ENCODE measurements around the gene RMI2.

RMI2 gene

DNA sequence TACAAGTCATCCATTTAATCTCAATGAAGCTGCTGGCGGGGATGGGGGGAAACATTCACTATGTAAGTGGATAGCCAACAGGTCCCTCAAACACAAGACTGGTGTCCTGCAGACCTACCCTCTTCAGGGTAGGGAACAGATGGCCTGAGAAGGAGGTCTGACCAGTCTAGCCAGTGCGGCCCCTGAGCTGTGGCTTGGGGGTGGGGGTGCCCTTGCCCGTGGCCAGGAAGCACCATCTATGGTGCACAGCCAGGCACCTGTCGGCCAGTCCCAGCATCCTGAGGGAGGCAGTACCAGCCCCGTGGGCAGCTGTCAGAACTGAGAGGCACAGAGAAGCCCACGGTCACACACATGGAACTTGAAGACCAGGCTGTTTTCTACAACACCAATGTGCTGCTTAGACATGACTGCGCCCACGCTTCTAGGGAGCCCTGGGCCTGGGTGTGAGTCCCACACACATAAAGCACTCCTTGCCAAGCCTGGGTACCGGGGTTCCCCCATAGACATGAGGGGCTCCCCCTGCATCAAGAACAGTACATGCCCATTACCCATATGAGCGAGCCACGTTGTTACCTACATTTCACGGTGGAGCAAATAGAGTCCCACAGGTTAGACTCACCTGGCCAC is 40.9 kb downstream of the RMI2 start:
- no peak for DNase-seq

DNA sequence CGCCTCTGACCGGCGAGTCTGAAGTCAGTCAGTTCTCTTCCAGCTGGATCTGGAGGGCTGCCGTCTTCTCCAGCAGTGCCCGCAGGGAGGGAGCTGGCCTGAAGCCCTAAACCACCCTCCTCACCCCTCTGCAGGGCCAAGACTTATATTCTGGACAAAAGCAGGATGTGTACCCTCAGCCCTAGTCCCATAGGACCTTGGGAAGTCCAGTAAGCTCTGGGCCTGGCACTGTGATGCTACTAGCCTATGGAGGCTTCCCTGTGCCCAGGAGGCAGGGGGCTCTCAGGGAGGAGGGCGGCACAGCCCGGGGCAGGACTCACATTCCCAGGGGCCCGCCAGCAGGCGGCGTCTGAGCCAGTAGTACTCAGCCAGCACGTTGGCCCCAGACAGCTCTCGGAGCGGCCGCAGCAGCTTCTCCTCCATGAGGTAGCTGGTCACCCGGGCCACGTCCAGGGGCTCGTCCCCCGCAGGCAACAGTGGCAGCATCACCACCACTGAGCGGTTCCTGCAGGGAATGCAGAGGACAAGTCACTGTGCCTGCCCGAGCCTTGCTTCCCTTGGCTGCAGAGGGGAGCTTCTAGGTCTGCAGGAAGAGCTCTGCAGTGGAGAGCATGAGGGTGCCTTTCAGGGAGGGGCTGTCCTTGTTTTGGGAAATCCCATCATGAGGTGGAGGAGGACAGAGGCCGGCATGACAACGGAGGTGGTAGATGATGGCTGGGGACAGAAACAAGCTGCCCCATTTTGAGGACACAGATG is 41.7 kb downstream of the RMI2 start:
- DNase-seq = no peak

DNA sequence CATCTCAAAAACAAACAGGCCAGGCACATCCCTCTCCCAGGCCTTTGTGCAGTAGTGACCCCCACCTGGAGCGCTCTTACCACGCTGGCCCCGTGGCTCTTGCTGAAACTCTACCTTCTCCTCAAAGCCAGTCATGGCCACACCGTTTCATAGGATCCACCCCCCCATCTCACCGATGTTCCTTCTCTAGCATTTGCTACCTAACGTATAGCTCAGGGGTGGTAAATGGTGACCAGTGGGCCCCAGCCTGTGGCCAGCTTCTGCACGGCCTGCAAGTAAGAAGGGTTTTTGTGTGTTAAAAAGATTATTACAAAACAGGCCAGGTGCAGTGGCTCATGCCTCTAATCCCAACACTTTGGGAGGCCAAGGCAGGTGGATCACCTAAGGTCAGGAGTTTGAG is 43.8 kb downstream of the RMI2 start:
- no peak for DNase-seq

DNA sequence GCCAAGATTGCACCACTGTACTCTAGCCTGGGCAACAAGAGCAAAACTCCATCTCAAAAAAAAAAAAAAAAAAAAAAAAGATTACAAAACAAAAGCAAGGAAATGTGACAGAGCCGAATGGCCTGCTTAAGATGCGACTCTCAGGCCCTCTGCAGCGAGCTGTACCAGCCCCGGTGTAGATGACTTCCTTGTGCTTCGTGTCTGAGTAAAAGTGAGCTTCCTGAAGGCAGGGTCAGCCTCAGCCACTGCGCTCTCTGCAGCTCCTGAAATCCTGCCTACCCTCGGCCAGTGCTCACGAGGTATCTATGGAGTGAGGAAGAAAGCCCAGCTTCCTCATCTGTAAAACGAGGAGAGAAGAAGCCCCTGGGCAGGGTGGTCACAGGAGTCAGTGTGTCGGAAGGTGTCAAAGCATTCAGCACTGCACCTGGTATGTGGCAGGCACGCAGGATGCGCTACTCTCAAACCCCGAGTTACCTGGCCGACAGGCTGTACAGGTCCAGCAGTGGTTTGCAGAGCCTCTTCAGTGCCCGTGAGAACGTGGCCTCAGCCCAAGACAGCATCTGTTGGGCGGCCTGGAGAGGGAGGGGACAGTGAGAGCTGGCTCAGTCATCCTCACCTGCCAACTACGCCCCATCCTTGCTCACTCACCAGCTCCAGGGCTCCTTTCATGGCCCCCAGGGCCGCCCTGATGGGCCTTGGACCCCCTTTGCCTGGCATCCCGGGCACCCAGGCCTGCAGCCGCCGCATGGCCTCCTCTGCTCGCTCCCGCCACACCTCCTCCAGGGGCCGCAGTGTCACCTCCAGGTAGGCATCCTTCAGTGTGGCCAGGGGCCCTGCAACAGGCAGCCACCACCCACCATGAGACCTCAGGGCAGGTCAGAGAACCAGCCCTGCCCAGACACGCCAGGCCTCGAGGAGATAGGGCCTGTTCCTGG is 44.6 kb downstream of the RMI2 start:
- DNase-seq = no peak

DNA sequence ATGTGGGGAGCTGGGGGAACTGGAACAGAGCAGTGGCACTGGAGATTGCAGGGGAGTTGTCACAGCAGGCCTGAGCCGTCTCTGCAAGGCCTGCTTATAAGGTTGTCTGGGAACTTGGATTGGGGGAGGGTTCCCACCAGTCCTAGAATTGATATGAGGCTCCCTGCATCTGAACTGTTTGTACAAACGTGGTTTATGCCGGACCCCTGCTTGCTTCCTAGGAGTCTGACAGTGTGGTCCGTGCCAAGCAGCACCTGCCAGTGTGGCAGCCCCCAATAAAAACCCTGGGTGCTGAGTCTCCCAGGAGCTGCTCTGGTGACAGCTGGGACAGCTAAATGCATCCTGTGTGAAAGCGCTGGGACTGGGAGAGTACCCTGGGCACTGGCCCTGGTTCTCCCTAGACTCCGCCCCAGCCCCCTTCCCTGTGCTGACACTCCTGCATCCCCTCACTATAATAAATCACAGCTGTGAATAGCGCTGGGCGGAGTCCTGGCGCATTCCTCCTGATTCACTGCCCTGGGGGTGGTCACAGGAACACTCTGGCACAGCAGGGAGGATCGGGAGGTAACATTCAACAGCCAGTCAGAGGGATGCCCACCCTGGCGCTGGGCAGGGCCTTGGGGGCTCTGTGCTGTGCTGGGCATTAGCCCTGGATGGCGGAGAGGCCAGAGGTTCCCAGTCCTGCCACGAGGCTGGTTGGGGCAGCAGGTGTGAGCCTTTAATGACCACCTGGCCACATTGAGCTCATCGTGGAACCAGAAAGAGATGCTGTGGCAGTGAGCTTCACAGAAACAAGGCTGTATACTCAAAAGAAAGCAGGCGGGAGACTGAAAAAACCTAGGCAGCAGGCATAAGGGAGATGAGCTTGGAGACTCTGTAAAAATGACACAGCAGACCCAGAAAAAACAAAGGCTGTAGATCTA is 45.6 kb downstream of the RMI2 start:
- no peak for DNase-seq

DNA sequence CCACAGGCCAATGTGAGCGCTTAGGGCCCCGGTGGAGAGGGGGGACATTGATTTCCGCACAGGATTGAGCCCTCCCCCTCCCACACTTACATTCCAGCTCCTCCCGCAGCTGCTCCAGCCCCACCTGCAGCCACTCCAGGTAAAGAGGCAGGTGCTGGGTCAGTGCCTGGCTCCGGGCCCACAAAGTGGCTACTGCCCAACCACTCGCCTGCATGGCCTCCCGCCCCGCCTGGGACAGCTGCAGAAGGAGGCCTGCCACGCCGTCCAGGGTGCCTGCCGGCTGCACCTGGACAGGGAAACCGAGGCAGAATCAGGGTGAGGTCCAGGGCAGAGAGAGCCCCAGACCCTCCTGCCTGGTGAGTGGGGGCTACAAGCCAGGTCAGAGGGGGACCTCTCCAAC is 46.3 kb downstream of the RMI2 start:
- no peak for DNase-seq

DNA sequence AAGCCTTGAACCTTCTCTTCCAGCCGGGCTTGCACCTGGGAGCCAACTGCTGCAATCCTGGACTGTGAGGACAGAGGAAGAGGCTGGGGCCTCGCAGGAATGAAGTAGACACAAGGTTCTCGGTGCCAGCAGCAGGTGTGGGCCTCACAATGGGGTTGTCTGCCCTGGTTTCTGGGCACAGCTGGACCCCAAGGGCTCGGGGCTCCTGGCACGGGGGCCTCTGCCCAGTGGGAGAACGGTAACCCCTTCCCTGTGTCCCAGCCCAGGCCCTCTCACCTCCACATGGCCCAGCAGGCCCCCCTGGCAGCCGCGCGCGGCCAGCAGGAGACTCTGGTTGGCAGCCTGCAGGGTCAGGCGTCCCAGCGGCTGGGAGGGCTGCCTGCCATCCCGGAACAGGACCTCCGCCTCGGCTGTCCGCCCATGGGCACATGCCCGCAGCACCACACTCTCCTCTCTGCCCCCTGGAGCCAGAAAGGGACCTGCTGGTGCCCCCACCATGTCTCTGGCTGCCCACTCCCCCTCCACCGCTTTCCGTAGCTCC is 46.9 kb downstream of the RMI2 start:
- no peak for DNase-seq

DNA sequence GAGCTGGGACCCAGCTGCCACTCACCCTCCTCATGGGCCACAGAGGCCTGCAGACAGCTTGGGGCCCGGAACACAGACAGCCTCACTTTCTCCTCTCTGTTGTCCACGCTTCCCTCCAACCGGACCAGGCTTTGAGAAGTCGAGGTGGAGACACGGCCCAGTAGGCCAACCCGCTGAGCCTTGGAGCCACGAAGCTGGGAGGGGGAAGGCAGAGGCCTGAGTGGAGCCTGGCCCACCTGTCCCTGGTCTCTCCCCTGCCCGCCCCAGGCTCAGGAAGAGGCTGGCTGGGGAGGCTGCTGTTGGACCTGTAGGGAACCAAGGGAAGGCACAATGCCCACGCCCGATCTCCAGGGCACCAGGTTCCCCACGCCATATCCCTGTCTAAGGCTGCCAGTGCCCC is 48.1 kb downstream of the RMI2 start:
- DNase-seq = no peak

DNA sequence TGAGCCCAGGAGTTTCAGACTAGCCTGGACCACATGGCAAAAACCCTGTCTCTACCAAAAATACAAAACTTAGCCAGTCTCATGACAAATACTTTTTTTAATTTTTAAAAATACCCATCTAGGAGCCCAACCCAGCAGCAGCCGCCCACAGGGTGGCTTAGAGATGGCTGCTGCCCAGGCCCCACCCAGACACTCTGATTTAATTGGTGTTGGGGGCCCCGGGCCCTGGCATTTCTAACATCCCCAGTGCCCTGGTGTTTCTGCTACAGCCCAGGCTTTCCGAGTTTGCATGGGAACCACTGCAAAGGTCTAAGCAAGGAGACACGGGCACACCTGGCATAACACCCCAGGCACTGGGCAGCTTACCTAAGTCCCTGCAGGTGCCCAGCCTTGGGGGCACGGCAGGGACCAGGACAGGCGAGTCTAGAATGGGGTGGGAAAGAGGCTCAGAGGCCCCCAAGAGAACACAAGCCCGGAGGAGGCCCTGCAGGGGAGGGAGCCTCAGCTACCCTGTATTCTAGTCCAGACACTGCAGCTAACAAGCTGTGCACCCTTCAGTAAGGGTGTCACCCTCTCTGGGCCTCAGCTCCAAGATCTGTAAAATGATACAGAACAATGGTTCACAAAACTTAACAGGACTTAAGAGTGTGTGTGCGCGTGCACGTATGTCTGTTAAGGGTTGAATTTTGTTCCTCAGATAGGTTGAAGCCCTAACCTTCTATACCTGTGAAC is 48.8 kb downstream of the RMI2 start:
- no peak for DNase-seq

DNA sequence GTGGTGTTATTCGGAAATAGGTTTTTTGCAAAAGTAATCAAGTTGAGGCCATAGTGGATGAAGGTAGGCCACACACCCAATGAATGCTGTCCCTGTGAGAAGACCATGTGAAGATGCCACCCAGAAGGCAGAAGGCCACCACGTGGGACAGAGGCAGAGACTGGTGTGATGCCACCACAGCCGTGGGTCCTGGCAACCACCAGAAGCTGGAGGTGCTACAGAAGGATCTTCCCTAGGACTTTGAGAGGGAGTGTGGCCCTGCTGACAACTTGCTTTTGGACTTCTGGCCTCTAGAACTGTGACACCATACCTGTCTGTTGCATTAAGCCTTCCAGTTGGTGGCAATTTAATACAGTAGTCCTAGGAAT is 49.3 kb downstream of the RMI2 start:
- no peak for DNase-seq

DNA sequence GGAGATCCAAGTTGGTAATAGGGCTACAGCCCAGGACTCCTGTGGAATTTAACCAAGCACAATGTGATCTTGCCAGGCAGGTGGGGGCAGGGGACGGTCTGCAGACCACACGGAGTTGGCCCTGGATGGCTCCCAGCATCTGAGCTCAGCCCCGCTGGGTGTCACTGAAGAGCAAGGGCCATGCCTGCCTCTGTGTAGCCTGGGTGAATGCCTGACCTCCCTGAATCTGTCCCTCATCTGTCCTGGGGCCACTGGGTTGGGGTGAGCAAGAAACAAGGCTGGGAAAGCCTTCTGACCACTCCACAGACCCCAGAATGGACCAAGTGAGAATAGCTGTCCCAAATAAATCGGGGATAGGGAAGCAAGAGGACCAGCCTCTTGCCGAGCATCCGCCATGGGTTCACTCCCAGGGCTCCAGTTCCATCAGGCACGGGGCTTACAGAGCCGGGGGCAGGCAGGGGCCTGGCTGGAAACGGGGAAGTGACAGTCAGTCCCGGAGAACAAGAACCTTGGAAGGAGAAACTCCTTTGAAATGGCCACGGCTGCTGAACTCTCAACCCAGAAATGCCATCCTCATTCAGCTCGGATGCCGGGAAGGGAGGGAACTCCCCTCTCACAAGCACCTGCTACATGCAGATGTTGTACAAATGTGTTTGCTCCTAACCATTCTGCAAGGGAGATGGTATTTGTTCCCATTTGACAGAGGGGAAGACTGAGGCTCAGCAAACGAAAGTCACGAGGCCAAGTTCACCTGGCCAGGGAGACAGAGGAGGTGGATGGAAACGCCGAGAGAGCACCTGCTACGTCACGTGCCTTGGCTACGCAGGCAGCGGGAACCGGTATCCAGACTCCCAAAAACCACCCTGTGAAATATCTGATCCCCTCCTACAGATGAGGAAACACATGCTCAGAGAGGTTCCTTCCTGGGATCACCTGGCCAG is 50.0 kb downstream of the RMI2 start:
- DNase-seq = no peak

DNA sequence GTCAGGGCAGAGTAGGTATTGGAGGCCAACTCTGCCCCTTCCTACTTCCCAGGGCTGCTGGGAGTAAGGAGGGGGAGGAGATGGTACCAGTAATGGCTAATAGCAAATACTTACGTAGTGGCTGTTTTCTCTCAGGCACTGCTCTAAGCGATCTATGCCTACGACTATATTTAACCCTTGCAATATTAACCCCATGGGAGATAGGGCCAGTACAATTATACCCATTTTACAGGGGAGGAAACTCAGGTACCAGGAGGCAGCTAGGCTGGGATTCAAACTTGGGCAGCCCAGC is 50.6 kb downstream of the RMI2 start:
- DNase-seq = no peak

DNA sequence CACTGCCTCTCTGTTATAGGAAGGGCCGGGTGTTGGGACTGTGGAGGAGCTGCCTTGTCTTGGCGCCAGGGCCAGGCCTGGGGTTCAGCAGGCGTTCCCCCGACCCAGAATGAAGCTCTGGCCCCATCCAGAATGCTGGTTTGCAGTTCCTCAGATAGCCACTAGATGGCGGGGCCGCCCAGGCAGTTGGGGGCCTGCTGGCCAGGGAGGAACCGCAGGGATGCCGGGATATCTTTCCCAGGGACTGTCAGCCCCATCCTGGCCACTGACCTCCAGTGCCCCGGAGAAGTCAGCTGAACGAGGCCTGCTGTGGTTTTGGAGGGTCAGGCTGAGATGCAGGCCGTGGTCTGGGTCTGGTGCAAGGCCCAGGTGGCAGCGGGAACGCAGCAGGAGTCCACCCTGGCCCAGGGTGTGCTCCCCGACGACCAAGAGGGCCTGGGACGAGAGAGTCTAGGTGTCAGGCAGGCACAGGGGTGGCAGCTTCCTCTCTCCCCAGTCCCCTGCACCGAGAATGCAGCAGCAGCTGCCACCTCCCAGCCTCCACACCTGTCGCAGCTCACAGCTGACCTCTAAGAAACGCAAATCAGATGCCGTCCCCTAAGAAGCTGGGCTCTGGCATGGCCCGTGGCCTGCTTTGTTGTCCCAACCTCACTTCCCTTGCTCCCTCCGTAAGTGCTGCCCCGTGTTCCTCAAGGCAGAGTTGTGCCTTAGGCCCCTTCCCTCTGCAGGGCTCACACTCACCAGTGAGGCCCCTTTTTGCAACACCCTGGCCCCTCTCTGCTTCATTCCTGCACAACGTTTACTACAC is 51.2 kb downstream of the RMI2 start:
- peak; percentile 6 for DNase-seq

DNA sequence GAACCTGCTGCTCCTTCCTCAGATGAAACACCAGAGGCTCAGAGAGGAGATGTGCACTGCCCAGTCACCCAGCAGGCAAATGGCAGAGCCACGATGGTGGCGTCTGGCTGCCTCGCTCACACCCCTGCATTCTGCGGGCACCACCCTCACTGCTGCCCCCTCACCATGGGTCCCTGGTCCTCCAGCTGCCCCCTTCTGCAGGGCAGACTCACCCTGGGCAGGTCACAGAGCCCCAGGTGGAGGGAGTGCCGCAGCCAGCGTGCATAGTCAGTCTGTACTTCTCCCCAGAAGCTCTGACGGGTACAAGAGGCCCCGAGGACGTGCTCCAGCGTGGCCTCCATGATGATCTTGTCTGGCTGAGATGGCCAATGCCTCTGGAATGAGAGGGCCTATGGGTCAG is 52.9 kb downstream of the RMI2 start:
- no peak for DNase-seq

DNA sequence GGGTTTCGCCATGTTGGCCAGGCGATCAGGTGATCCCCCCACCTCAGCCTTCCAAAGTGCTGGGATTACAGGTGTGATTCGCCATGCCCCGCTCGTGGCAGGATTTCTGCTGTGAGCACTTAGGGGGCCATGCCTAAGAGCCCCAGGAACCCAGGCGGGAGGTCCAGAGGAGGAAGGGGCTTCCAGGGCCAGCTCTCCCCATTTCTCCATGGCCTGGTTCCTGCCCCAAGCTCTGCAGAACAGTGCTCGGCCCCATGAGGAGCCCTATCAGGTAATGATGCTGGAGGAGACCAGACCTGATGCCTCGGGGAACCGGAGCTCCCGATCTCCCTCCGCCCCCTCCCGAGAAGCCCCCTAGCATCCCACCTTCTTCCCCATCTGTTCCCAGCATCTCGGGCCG is 53.6 kb downstream of the RMI2 start:
- DNase-seq = no peak

DNA sequence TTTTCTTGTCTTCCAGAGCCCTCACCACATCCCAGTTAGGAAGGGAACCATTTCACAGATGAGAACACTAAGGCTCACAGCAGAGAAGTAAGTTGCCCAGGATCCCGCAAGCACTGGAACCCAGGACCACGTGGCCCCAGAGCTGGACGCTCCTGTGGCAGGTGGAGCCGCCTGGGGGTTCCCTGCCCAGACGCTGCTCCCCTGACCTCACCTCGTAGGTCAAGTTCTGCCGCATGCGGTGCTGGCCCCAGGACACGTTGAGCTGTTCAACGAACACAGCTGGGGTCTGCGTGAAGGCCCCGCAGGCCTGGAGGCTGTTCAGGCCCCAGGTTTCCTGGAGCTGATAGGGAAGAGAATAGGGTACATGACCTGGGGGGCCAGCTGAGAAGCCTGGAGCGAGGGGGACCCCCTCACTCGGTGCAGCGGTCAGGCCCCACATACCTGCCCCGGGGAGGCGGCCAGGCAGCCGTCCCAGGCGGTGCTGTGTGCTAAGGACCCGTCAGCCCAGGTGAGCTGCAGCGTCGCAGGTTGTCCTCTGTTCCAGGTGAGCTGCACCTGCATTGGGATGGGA is 54.1 kb downstream of the RMI2 start:
- DNase-seq = no peak

DNA sequence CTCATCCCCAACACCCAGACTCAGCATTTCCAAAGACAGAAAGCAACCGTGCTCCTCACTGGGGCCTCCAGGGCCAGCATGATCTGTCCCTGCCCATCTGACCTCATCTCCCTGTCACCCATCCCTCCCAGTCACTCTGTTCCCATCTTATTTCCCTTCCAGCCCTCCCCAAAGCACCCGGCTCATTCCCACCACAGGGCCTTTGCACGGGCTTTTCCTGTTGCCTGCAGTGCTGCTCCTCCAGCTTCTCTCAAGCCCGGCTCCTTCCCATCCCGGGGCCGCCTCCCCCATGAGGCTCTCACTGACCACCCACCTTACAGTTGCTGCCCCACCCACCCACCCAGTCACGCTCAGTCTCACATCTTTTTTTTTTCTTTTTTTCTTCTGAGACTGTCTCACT is 54.8 kb downstream of the RMI2 start:
- no peak for DNase-seq

Data from NK-92 treated with Interleukin-12 subunit alpha and Interleukin-12 subunit beta, amount 100 ng/mL, for 24 hours (cell line).